HG02642 (cell line): ENCODE measurements around the gene OAS1.
"Not testable (repeated sequence)": the region's sequence is repeated elsewhere in the genome, so short reads cannot be mapped to it uniquely, and the experiment has no call there.

ENCODE experiments used
- ATAC-seq: cut with Tn5 transposase; IDR thresholded peaks from one replicate; pipeline ENCODE4 v1.9.1; 2021; ENCODE audit warnings: mild to moderate bottlenecking; ENCODE audit not compliant: unreplicated experiment, poor library complexity

OAS1 gene

DNA sequence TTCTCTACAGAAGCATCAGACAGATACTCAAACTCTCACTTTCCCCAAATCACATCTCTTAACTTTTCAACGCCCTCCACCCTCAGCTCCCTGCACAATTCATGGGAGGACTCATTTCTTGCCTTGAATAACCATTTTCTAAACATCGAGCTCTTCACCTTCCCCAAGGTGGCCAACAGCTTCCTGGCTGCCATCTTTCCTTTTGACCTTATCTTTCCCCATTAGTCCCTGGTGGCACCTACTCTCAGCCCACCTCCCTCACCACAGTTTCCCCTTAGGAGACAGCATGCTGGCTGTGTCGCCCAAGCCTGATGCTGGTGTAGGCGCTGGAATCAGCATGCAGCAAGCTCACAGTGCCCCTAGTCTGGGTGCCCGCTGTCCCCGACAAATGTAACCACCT, 8.4 kb upstream of the OAS1 start:
- ATAC-seq: no peak

DNA sequence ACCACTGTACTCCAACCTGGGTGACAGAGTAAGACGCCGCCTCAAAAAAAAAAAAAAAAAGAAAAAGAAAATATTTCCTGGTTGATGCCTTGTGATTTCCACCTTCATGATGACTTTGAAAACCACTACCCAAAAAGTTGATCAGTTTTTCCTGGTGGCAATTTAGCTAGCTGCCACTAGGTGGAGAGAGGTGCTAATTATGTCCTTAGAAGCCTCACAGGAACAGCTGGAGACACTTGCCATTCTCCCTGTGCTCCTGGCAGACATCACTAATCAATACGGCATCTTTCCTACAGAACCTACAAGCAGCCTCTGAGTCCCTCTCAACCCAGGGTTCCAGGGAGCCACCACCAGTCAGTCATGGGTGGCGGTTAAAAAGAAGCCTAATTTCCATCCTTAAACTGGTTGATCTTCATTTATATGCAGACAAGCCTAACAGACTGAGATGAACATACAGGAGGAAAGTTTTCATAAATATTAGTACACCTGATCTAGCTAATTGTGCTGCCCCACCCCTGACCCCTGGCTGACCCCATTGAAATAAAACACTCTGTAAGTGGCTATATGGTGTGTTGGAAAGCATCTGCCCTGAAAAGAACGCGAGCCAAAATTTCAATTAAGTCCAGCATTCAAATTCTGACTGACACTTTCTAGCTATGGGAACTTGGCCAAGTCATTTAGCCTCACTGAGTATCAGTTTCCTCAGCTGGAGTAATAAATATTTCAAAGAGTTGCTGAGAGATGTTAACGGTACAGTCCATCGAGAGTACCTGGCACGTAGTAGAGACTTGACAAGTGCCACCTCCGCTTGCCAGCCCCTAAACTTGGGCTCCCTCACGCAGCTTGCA, 6.2 kb upstream of the OAS1 start:
- ATAC-seq: no peak

DNA sequence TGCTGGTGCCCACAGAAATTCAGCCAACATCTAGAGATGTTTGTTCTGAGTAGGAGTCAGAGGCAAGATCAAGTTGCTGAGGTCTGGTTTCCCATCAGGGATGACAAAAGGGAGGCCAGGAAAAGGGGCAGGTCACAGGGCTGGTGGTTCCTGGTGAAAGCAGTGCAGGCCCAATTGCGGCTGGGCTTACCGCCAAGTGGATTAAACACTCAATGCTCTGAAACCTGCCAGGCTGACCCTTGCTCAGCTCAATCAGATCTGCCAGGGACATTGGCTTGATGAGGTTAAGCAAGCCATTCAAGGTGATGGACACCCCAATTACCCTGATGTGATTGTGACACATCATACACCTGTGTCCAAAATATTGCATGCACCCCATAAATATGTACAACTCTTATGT, 5.5 kb upstream of the OAS1 start:
- ATAC-seq: no peak

DNA sequence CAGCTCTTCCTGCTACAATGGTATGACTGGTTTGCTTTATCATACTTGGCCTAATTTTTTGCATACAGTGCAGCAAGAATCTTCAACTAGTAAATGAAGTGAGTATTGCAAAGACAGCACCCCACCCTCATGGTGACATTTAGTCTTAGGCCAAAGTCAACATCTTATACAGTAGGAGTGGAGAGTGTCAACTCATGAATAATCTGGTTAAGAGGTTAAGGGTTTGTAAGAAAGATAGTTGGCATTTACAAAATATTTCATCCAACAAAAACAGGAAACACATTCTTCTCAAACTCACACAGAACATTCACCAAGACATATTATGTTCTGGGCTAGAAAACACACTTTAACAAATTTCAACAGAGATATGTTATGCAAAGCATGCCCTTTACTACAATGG, 2.2 kb upstream of the OAS1 start:
- ATAC-seq: no peak

DNA sequence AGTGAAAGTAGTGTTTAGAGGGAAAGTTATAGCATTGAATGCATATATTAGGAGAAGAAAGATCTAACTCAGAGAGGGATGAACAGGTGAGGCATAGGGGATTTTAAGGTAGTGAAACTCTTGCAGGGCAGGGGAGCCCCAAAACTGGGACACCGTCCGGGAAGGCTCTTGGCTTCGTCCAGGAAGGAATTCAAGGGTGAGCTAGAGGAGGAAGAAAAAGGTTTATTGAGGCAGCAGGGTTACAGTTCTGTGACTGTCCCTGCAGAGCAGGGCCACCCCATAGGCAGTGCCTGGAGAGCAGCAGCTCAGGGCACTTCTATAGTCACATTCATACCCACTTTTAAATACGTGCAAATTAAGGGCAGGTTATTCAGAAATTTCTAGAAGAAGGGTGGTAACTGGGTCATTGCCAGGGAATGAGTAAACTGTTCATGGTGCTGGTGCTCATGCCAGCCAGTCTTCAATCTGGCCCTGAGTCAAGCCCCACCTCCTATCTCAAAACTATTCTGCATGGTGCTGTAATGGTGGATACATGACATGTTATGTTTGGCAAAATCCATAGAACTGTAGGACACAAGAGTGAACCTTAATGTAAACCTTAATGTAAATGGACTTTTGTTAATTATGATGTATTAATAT, 1.2 kb upstream of the OAS1 start:
- no peak for ATAC-seq

DNA sequence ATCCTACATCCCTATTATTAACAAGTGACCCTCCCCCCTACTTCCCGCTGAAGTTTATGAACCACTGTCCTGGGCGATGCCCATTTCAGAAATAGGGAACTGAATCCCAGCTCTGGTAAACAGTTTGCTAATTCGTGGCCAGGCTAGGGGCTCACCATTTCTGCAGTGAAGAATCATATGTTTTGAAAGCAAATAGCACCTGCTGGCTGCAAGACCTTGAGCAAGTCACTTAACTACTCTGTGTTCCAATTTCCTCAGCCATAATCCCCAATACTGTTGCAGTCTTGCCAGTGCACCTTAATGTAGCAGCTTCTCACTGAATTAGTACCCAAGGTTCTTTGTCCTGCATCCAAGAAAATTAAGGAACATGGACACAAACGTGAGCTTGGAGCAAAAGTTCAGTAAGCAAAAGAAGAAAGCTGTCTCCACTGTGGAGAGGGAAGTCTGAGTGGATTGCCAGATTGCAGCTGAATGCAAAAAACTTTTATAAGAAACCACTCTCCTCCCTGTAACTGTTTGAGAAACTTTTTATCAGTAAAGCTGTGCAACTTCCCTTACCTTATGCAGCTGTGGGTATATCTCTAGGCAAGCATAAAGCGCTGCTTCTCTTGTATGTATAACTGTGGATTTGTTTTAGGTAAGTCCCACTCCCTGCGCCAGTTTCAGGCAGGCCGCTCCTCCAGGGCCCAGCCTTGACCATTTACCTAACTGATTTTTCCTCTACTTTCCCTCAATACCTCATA, 824 bp downstream of the OAS1 start:
- peak; percentile 49 for ATAC-seq

DNA sequence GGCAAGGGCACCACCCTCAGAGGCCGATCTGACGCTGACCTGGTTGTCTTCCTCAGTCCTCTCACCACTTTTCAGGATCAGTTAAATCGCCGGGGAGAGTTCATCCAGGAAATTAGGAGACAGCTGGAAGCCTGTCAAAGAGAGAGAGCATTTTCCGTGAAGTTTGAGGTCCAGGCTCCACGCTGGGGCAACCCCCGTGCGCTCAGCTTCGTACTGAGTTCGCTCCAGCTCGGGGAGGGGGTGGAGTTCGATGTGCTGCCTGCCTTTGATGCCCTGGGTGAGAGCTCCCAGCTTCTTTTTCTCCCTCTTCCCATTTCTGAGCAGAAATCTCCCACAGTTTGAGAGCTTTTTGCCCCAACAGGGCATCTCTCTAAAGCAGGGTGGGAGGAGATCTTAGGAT, 1.8 kb downstream of the OAS1 start:
- no peak for ATAC-seq

DNA sequence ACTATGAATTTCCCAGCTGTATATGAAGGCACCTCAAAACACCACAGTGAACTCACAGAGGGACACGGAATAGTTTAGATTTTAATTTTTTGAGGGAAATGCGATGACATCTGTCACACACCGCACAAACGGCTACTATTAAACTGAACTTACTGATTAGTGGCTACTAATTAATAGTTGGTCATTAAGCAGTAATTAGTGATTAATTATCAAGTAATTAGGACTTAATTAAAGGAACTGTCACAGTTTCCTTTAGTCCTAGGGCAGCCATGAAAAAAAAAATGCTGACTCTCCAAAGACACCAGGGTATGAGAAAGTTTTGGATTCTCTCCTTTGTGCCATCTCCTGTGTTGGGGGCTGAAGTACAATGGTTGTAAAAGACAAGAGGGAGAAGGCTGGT, 2.9 kb downstream of the OAS1 start:
- ATAC-seq: no peak

- no peak for ATAC-seq
Observed at GRCh38 chr12:112913038-112913688, 6.4 kb downstream of the OAS1 start.

GRCh38 chr12:112913888-112914287, 7.1 kb downstream of the OAS1 start:
- ATAC-seq: not testable (repeated sequence)

DNA sequence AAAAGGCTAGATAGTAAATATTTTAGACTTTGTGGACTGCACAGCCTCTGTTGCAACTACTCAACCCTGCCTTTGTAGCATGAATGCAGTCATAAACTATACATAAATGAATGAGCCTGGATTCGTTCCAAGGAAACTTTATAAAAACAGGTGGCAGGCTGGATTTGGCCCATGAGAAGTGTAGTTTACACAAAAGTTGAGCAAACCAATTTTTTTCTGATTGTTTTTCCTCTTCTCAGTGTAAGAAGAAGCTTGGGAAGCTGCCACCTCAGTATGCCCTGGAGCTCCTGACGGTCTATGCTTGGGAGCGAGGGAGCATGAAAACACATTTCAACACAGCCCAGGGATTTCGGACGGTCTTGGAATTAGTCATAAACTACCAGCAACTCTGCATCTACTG, 9.5 kb downstream of the OAS1 start:
- no peak for ATAC-seq

DNA sequence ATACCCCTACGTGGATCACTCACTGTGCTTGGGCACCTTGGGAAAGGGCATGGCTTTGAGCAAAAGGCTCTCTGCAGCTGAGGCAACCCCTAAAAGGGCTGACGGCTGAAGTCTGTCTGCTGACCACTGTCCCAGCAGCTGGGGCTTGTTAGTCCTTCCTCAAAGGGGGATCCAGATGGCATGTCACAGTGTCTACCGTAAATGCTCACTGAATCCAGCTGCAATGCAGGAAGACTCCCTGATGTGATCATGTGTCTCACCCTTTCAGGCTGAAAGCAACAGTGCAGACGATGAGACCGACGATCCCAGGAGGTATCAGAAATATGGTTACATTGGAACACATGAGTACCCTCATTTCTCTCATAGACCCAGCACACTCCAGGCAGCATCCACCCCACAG, 12.4 kb downstream of the OAS1 start:
- no peak for ATAC-seq

- peak; percentile 79 for ATAC-seq
Observed at GRCh38 chr12:112924986-112925385, 18.2 kb downstream of the OAS1 start.

DNA sequence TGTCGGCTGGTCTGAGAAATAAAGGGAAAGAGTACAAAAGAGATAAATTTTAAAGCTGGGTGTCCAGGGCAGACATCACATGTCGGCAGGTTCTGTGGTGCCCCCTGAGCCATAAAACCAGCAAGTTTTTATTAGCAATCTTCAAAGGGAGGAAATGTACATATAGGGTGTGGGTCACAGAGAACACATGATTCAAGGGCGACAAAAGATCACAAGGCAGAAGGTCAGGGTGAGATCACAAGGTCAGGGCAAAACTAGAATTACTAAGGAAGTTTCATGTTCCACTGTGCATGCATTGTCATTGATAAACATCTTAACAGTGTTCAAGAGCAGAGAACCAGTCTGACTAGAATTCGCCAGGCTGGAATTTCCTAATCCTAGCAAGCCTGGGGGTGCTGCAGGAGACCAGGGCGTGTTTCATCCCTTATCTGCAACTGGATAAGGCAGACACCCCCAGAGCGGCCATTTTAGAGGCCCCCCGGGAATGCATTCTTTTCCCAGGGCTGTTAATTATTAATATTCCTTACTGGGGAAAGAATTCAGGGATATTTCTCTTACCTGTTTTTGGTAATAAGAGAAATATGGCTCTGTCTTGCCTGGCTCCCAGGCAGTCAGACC, 19.8 kb downstream of the OAS1 start:
- ATAC-seq: not testable (repeated sequence)

GRCh38 chr12:112927475-112927874, 20.7 kb downstream of the OAS1 start:
- ATAC-seq: no peak

DNA sequence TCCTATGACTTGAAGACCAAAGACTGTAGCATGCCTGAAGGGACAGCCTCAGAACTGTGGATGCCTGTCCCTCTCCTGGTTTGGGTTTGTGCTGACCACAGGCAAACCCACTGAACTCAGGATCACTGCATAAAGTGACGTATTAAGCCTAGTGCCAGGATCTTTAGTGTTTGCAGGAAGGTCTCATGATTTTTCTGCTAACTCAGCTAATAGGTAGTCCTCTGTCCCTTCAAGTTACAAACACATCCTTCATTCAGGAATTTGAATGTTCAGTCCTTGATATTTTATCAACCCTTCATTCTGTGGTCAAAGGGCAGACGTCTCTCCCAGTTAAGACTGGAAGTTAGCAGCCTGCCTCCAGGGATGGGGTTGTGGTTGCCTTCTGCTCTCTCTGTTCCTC, 21.2 kb downstream of the OAS1 start:
- no peak for ATAC-seq

- ATAC-seq: no peak
Observed at GRCh38 chr12:112928978-112929377, 22.2 kb downstream of the OAS1 start.

- no peak for ATAC-seq
Observed at GRCh38 chr12:112929715-112930114, 23.0 kb downstream of the OAS1 start.

GRCh38 chr12:112930350-112930749, 23.6 kb downstream of the OAS1 start:
- no peak for ATAC-seq

GRCh38 chr12:112932485-112933128, 25.8 kb downstream of the OAS1 start:
- no peak for ATAC-seq
